Endothelial cell of umbilical vein (primary cell): ENCODE measurements around the gene PRLR. TPM values are rescaled to one million over a fixed set of nuclear protein-coding genes. Genes with fewer than 3 reads are reported as not detected.

Experiments used
- BruUV-seq: library from RNA; stranded (reverse); fragments of 400-500 nt; replicated peaks from 2 replicates; lab custom pipeline; 2021; lab: Mats Ljungman, UMichigan
- CTCF ChIA-PET: fragments of 300-600, 350-600 bp; sonication (Branson Sonifier 250); formaldehyde crosslinking; loops from one replicate; lab custom pipeline; 2021; ENCODE audit warnings: antibody characterized with exemption, inconsistent platforms; lab: Charles Lee
- POLR2A ChIA-PET: fragments of 300-600, 350-600 bp; sonication (Branson Sonifier 250); formaldehyde crosslinking; loops from one replicate; lab custom pipeline; 2021; ENCODE audit warnings: antibody characterized with exemption, inconsistent platforms; lab: Charles Lee
- DNase-seq: peaks from one replicate; pipeline ENCODE4 v3.0.0-alpha.2; 2011; ENCODE audit warnings: low read depth, low spot score
- FAIRE-seq: peaks from 2 replicates; lab custom pipeline; 2011; peaks lifted over from hg19 to GRCh38; lab: Jason Lieb, UNC
- H2AFZ ChIP-seq: 2 replicates; pipeline ENCODE4 v1.6.0; 2012; ENCODE audit warnings: low read depth, low read length, control low read depth, inconsistent platforms
- H3K27ac ChIP-seq: 2 replicates; pipeline ENCODE4 v1.5.1; 2011; ENCODE audit warnings: low read depth, mild to moderate bottlenecking, control low read depth, low read length, moderate library complexity; ENCODE audit not compliant: insufficient read depth
- H3K27me3 ChIP-seq, 2 experiments: 2 replicates each; pipeline versions ENCODE4 v1.6.0 to v1.6.1; 2011; ENCODE audit warnings: low read length in 2 of 2, mixed read lengths in 1 of 2; ENCODE audit not compliant: control insufficient read depth in 2 of 2, insufficient read depth in 2 of 2
- H3K36me3 ChIP-seq, 2 experiments: 2 replicates in 1 of 2; 3 replicates in 1 of 2; pipeline ENCODE4 v1.5.1; 2011; ENCODE audit warnings: low read length in 2 of 2, mild to moderate bottlenecking in 1 of 2, moderate library complexity in 1 of 2; ENCODE audit not compliant: control insufficient read depth in 2 of 2, insufficient read depth in 2 of 2; ENCODE audit errors: extremely low read depth in 1 of 2
- H3K4me1 ChIP-seq: 3 replicates; pipeline ENCODE4 v1.5.1; 2011; ENCODE audit warnings: mild to moderate bottlenecking, low read length; ENCODE audit not compliant: control insufficient read depth, insufficient read depth; ENCODE audit errors: extremely low read depth
- H3K4me2 ChIP-seq: 2 replicates; pipeline ENCODE4 v1.6.1; 2011; ENCODE audit warnings: low read length, control low read depth, mixed read lengths; ENCODE audit not compliant: insufficient read depth
- H3K4me3 ChIP-seq, 3 experiments: fragments of 200-600 bp in 1 of 3; sonication (generic), shearing (Covaris generic) in 1 of 3; replicated peaks in 1 of 3; 2 replicates each; pipeline ENCODE4 v1.5.1; 2011 to 2016; ENCODE audit warnings: control low read depth in 3 of 3, low read length in 3 of 3, mild to moderate bottlenecking in 2 of 3, inconsistent platforms in 1 of 3, low read depth in 1 of 3, moderate library complexity in 1 of 3; ENCODE audit not compliant: insufficient read depth in 1 of 3
- H3K79me2 ChIP-seq: 2 replicates; pipeline ENCODE4 v1.6.0; 2012; ENCODE audit warnings: low read length, inconsistent platforms; ENCODE audit not compliant: control insufficient read depth, insufficient read depth
- H3K9ac ChIP-seq: replicated peaks from 2 replicates; pipeline ENCODE3; 2011; ENCODE audit warnings: low read length, control low read depth; ENCODE audit not compliant: insufficient read depth; ENCODE audit errors: extremely low read depth
- H3K9me1 ChIP-seq: replicated peaks from 3 replicates; pipeline ENCODE4 v1.6.0; 2011; ENCODE audit warnings: mild to moderate bottlenecking, low read length; ENCODE audit not compliant: control insufficient read depth, insufficient read depth; ENCODE audit errors: extremely low read depth
- H3K9me3 ChIP-seq: replicated peaks from 2 replicates; pipeline ENCODE4 v1.5.1; 2012; ENCODE audit warnings: low read length, inconsistent platforms; ENCODE audit not compliant: control insufficient read depth, insufficient read depth
- H4K20me1 ChIP-seq: replicated peaks from 2 replicates; pipeline ENCODE3; 2011; ENCODE audit warnings: mild to moderate bottlenecking, low read length; ENCODE audit not compliant: control insufficient read depth, insufficient read depth; ENCODE audit errors: extremely low read depth
- EZH2 ChIP-seq: IDR thresholded peaks from 2 replicates; pipeline ENCODE4 v1.6.1; 2012; ENCODE audit warnings: borderline replicate concordance, low read depth, mild to moderate bottlenecking, moderate library complexity, low read length, inconsistent platforms; ENCODE audit not compliant: severe bottlenecking
- FOS ChIP-seq: IDR thresholded peaks from 2 replicates; pipeline ENCODE4 v1.6.1; 2011; ENCODE audit warnings: mild to moderate bottlenecking, low read length, moderate library complexity, borderline replicate concordance; ENCODE audit not compliant: insufficient read depth
- GATA2 ChIP-seq: IDR thresholded peaks from 2 replicates; pipeline ENCODE4 v1.7.0; 2011; ENCODE audit warnings: low read depth, mild to moderate bottlenecking, moderate library complexity, mixed read lengths, low read length; ENCODE audit not compliant: insufficient read length, insufficient read depth
- JUN ChIP-seq: IDR thresholded peaks from 2 replicates; pipeline ENCODE4 v1.6.1; 2011; ENCODE audit warnings: borderline replicate concordance, low read depth; ENCODE audit not compliant: insufficient read length, insufficient read depth
- MYC ChIP-seq: IDR thresholded peaks from one replicate; pipeline ENCODE4 v1.6.1; 2011; ENCODE audit warnings: mild to moderate bottlenecking, low read depth, low read length
- POLR2A ChIP-seq: IDR thresholded peaks from 2 replicates; pipeline ENCODE4 v1.6.1; 2012; ENCODE audit warnings: low read depth, mild to moderate bottlenecking, control low read depth, low read length
- POLR2AphosphoS5 ChIP-seq: IDR thresholded peaks from 2 replicates; pipeline ENCODE4 v1.6.1; 2012; ENCODE audit warnings: low read depth, mild to moderate bottlenecking, control low read depth, low read length, moderate library complexity; ENCODE audit not compliant: insufficient read depth
- dilution Hi-C: fragments of 300-500 bp; cut with MboI; formaldehyde crosslinking; loops from one replicate; pipeline ENCODE4 v1.15.0; 2019; ENCODE audit warnings: low sequenced_read_pairs; ENCODE audit not compliant: extremely low pct_ligation_motif_present
- intact Hi-C: fragments of 100-400 bp; cut with micrococcal nuclease; formaldehyde crosslinking; loops from one replicate; pipeline ENCODE4 v1.10.0; 2022
- polyA plus RNA-seq, 4 experiments: library from polyadenylated mRNA; depleted of rRNA in 3 of 4; stranded (reverse) in 3 of 4; unstranded in 1 of 4; fragments of >200 nt; gene quantifications; 2 replicates each; pipeline versions ENCODE4 v1.2.1 to v1.2.3, GENCODE V29; 2011 to 2012; ENCODE audit warnings: missing spikeins in 1 of 4
- total RNA-seq: library from RNA; stranded (reverse); gene quantifications from 2 replicates; pipeline ENCODE4 v1.2.3, GENCODE V29; 2021
- TF ChIP-seq, protein P1 (sequence below): IDR thresholded peaks from 2 replicates; pipeline ENCODE4 v1.6.1; 2011; ENCODE audit not compliant: insufficient read depth, insufficient read length
- TF ChIP-seq, protein P2 (sequence below), 2 donors: IDR thresholded peaks; 1 replicate in 1 of 2; 2 replicates in 1 of 2; pipeline ENCODE4 v1.5.1; 2011; ENCODE audit warnings: low read length in 2 of 2, mild to moderate bottlenecking in 2 of 2, moderate library complexity in 2 of 2, control low read depth in 1 of 2, inconsistent platforms in 1 of 2, low read depth in 1 of 2; ENCODE audit not compliant: insufficient read depth in 1 of 2; ENCODE audit errors: extremely low read depth in 1 of 2

PRLR gene
- total and polyA plus RNA-seq, 2 donors (not counting 3 experiments of a cell fraction or from before 2014, with no cell fraction given) = not detected

DNA sequence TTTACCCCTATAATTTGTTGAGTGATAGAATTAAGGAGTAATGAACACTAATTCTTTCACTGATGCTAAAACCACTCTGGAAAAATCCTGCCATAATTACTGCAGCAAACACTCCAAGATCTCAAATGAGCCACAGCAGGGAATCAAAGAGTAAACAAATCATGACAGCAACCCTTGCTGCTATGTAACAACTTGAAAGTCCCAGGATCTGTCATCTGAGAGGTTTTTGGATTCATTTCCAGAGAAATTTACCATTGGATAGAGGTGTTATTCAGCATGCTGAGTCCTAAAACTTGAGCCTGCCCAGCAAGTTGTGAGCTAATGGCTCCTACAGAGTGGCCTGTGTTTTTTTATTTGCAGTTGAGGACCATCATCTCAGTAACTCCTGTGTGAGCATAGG is 59.2 kb downstream of the PRLR start:
- intact Hi-C loops (no loop called here), dilution Hi-C loops (no loop called here)
- Histone ChIP-seq H3K27me3 (no peaks in the 10 kb centered on the region), H3K9me1 (no peaks in the 10 kb centered on the region), H4K20me1 (no peaks in the 10 kb centered on the region), H3K4me1 (no peaks in the 10 kb centered on the region), H3K4me2 (no peak overlapping the region), H3K79me2 (no peaks in the 10 kb centered on the region), H3K4me3 (no peak overlapping the region), H2AFZ (no peak overlapping the region), H3K9me3 (no peaks in the 10 kb centered on the region), H3K36me3 (no peaks in the 10 kb centered on the region), H3K9ac (no peak overlapping the region), H3K27ac (no peak overlapping the region)
- ChIA-PET POLR2A (no interaction called here), CTCF (no interaction called here)
- DNase-seq (no peak), FAIRE-seq (no peak)
- BruUV-seq = no TSS peak
- TF ChIP-seq MYC = no peak
- TF ChIP-seq POLR2AphosphoS5 = no peak
- TF ChIP-seq JUN = no peak
- no peak for TF ChIP-seq POLR2A
- no peak for TF ChIP-seq EZH2
- TF ChIP-seq, protein P1, sequence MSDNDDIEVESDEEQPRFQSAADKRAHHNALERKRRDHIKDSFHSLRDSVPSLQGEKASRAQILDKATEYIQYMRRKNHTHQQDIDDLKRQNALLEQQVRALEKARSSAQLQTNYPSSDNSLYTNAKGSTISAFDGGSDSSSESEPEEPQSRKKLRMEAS = no peak
- TF ChIP-seq, protein P2, sequence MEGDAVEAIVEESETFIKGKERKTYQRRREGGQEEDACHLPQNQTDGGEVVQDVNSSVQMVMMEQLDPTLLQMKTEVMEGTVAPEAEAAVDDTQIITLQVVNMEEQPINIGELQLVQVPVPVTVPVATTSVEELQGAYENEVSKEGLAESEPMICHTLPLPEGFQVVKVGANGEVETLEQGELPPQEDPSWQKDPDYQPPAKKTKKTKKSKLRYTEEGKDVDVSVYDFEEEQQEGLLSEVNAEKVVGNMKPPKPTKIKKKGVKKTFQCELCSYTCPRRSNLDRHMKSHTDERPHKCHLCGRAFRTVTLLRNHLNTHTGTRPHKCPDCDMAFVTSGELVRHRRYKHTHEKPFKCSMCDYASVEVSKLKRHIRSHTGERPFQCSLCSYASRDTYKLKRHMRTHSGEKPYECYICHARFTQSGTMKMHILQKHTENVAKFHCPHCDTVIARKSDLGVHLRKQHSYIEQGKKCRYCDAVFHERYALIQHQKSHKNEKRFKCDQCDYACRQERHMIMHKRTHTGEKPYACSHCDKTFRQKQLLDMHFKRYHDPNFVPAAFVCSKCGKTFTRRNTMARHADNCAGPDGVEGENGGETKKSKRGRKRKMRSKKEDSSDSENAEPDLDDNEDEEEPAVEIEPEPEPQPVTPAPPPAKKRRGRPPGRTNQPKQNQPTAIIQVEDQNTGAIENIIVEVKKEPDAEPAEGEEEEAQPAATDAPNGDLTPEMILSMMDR (IDR thresholded peaks at IDR 0.05; ENCODE audit: extremely low read depth in 1 of 2, insufficient read depth in 1 of 2, low read depth in 1 of 2, low read length in 2 of 2) = no peak
- TF ChIP-seq FOS = no peak
- TF ChIP-seq GATA2 = no peak
